Lower leg skin (tissue), 3 donors: ENCODE results near the gene POLR3H.

Experiments used
- POLR2A ChIP-seq, 2 donors: fragments of 450-650 bp; IDR thresholded peaks; one replicate each; pipeline ENCODE4 v1.6.1; 2016 to 2017; ENCODE audit warnings: antibody characterized with exemption in 2 of 2, mild to moderate bottlenecking in 1 of 2, moderate library complexity in 1 of 2
- TF ChIP-seq, protein P1 (sequence below), 3 donors: fragments of 450-650 bp; IDR thresholded peaks; one replicate each; pipeline ENCODE4 v1.5.1; 2016; ENCODE audit warnings: antibody characterized with exemption in 3 of 3, mild to moderate bottlenecking in 3 of 3, moderate library complexity in 2 of 3

GRCh38 chr22:41587347-41587723 is 43.1 kb upstream of the POLR3H start:
- TF ChIP-seq, protein P1, sequence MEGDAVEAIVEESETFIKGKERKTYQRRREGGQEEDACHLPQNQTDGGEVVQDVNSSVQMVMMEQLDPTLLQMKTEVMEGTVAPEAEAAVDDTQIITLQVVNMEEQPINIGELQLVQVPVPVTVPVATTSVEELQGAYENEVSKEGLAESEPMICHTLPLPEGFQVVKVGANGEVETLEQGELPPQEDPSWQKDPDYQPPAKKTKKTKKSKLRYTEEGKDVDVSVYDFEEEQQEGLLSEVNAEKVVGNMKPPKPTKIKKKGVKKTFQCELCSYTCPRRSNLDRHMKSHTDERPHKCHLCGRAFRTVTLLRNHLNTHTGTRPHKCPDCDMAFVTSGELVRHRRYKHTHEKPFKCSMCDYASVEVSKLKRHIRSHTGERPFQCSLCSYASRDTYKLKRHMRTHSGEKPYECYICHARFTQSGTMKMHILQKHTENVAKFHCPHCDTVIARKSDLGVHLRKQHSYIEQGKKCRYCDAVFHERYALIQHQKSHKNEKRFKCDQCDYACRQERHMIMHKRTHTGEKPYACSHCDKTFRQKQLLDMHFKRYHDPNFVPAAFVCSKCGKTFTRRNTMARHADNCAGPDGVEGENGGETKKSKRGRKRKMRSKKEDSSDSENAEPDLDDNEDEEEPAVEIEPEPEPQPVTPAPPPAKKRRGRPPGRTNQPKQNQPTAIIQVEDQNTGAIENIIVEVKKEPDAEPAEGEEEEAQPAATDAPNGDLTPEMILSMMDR (IDR thresholded peaks at IDR 0.05): no peak
- TF ChIP-seq POLR2A (IDR thresholded peaks at IDR 0.05): no peak
